Measurements from ENCODE around the gene DUSP1. TPM values are rescaled to one million over a fixed set of nuclear protein-coding genes. Genes with fewer than 3 reads are reported as not detected.

Gene DUSP1
- total and polyA plus RNA-seq, 9 of the 15 experiments (the other 6 are each of a cell fraction or from before 2014, with no cell fraction given): 2.1 to 14.2 (median 8.5) TPM

- TF ChIP-seq STAT5A (IDR thresholded peaks at IDR 0.05; ENCODE audit: borderline replicate concordance, low read length) (no peak), HES1 (IDR thresholded peaks at IDR 0.05; ENCODE audit: low read depth) (no peak), PTBP1 (IDR thresholded peaks at IDR 0.05; ENCODE audit: low read depth, low read length) (no peak), HNRNPK (IDR thresholded peaks at IDR 0.05; ENCODE audit: low read depth, low read length, poor library complexity, severe bottlenecking) (no peak), TSC22D4 (tag; IDR thresholded peaks at IDR 0.05) (no peak), E2F4 (CRISPR knock-in tag; IDR thresholded peaks at IDR 0.05; ENCODE audit: low read depth) (no peak), GTF2A2 (tag; IDR thresholded peaks at IDR 0.05) (no peak), BACH1 (tag; IDR thresholded peaks at IDR 0.05) (peak; percentile 72), SFPQ (IDR thresholded peaks at IDR 0.05; ENCODE audit: low read depth, low read length) (no peak), ZNF583 (CRISPR knock-in tag; IDR thresholded peaks at IDR 0.05) (peak; percentile 73), ZNF146 (CRISPR knock-in tag; IDR thresholded peaks at IDR 0.05; ENCODE audit: unreplicated experiment) (no peak), MED1 (CRISPR knock-in tag; IDR thresholded peaks at IDR 0.05; ENCODE audit: borderline replicate concordance) (no peak), GABPA (tag; conservative IDR thresholded peaks at IDR 0.05; ENCODE audit: low read depth) (peak; percentile 72)
- TF ChIP-seq, protein P1, sequence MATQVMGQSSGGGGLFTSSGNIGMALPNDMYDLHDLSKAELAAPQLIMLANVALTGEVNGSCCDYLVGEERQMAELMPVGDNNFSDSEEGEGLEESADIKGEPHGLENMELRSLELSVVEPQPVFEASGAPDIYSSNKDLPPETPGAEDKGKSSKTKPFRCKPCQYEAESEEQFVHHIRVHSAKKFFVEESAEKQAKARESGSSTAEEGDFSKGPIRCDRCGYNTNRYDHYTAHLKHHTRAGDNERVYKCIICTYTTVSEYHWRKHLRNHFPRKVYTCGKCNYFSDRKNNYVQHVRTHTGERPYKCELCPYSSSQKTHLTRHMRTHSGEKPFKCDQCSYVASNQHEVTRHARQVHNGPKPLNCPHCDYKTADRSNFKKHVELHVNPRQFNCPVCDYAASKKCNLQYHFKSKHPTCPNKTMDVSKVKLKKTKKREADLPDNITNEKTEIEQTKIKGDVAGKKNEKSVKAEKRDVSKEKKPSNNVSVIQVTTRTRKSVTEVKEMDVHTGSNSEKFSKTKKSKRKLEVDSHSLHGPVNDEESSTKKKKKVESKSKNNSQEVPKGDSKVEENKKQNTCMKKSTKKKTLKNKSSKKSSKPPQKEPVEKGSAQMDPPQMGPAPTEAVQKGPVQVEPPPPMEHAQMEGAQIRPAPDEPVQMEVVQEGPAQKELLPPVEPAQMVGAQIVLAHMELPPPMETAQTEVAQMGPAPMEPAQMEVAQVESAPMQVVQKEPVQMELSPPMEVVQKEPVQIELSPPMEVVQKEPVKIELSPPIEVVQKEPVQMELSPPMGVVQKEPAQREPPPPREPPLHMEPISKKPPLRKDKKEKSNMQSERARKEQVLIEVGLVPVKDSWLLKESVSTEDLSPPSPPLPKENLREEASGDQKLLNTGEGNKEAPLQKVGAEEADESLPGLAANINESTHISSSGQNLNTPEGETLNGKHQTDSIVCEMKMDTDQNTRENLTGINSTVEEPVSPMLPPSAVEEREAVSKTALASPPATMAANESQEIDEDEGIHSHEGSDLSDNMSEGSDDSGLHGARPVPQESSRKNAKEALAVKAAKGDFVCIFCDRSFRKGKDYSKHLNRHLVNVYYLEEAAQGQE (IDR thresholded peaks at IDR 0.05; ENCODE audit: borderline replicate concordance): peak; percentile 73
- TF ChIP-seq, protein P1 (CRISPR knock-in tag; IDR thresholded peaks at IDR 0.05; ENCODE audit: low read depth): no peak
Measured at GRCh38 chr5:172806897-172807672, 36.1 kb upstream of the DUSP1 start (continued).
